ENCODE measurements around the gene ISYNA1.
A peak's percentile ranks its signal among the peaks of the same experiment; 100 is the strongest.

The ISYNA1 gene

DNA sequence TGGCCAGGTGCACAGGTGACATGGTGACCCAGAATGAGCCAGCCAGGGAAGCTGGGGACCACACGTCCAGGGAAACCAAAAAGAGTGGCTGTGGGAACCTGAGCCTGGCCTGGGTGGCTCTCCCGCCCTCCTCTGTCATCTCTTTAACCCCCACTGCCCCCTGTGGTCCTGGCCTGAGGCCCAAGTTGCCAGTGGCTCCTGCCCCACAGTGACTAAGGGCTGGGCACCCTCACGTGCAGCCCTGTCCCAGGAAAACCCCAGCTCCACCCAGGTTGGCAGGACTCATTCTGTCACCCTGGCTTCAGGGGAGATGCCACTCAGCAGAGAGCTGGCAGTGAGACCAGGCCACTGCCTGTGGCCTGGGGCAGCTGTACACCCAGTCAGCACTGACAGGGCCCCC, 30.6 kb upstream of the ISYNA1 start:
- no peak for DNase-seq (ENCODE audit: low read depth in 1 of 2, low spot score in 1 of 2)

DNA sequence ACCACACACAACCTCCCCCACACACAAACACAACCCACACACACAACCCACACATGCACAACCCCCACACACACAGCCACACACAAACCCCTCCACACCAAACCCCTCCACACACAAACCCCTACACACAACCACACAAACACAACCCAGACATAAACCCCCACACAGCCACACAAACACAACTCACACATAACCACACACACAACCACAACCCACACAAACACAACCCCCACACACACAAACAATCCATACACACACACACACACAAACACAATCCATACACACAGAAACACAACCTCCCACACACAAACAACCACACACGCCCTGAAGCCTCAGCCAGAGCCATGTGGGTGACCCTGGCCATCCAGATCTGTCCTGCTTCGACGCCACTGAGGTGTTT, 30.0 kb upstream of the ISYNA1 start:
- no peak for DNase-seq (ENCODE audit: low read depth in 1 of 2, low spot score in 1 of 2)

DNA sequence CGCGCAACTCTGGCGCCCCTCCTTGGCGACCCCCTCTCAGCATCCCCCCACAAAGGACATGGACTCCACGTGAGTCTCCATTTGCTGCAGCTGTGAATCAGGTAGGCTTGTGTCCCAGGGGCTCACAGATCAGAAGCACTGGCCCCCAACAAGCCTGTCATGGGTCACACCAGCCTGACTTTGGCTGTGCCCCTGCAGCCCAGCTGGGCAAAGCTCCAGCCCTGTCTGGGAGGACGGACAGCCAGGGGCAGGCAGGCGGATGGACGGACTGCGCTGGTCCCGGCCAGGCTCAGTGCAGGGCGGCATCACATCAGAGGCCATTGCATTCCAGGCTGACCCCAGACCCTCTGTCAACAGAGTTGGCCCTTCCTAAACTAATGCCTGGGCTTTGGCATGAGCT, 28.4 kb upstream of the ISYNA1 start:
- no peak for DNase-seq (ENCODE audit: low read depth in 1 of 2, low spot score in 1 of 2)

DNA sequence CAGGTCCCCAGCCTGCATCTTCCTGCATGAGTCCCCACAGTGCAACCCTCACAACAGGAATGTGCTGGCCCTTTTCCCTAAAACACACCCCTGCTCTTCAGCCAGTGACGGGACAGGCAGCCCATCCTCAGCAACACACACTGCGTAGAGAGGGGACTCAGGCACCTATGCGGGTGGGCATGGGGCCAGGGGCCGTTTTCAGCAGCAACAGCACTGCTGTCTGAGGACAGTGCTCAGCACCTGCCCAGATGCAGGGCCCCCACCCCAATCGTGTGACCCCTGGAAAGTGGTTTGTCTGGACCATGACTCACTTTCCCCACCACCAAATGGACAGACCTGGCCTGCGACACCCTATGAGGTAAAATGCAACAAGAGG, 28.0 kb upstream of the ISYNA1 start:
- DNase-seq (ENCODE audit: low read depth in 1 of 2, low spot score in 1 of 2) = no peak

DNA sequence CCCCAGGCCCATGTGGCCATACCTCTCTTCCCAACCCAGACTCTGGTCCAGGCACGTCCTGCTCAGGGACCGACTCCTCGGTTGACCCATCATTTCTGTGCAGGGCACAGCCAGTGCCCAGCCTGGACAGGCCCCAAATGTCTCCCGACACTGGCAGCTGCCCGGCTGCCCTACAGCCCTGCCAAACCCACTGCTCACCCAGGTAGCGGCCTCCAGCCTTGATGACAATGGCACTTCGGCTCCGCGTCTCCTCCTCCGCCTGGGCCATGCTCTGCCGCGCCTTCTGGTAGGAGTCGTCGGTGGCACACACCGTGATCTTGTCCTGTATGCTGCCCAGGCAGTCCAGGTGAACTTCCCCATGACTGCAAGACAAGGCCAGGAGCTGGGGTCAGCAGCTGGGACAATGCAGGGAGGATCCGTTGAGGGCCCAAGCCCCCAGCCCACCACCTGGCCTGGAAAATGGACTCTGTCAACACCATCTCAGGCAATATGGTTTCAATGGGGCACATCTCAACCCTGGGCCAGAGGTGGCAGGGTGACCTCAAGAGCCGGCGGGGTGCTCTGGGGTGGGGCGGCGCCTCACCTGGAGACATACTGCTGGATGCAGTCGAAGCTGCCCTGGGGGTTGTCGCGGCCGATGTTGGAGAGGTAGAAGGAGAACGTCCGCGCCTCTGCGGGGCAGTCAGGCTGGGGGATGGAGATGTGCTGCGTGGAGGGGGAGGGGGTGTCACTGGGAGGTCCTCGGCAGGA, 27.5 kb upstream of the ISYNA1 start:
- DNase-seq (ENCODE audit: low read depth in 1 of 2, low spot score in 1 of 2) = no peak

DNA sequence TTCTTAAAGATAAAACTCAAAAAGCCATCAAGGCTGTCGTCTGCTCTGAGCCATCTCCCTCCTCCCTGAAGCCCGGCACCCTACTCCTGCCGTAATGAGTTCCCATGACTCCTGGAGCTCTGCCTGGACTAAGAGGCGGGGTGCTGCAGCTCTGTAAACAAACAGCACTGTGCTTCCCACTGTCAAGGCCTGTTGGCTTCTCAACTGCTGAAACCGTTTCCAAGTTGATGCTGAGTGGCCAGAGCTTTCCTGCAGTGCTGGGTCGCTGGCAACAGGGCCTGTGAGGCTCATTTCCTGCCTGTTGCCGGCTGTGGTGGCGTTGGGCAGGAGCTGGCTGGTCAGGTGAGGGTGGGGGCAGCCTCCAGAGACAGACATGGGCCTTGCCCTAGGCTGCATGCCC, 26.7 kb upstream of the ISYNA1 start:
- DNase-seq (ENCODE audit: low read depth in 1 of 2, low spot score in 1 of 2) = no peak

DNA sequence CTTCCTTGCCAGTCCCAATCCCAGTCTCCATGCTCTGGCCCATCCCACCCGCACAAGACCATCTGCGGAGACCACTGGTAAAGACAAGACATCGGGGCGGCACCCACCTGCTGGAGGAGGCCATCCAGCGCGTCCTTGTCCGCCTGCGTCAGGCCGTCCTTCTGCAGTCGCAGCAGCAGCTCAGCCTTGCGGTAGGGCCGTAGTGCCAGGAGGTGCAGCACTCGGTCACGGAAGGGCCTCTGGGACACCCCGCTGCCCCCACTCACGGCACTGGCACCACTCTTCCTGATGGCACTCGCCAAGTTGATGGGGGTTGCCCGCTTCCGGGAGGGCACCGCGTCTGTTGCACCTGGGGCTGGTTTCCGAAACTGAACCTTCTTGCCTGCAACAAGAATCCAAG, 23.5 kb upstream of the ISYNA1 start:
- DNase-seq (ENCODE audit: low read depth in 1 of 2, low spot score in 1 of 2) = no peak

DNA sequence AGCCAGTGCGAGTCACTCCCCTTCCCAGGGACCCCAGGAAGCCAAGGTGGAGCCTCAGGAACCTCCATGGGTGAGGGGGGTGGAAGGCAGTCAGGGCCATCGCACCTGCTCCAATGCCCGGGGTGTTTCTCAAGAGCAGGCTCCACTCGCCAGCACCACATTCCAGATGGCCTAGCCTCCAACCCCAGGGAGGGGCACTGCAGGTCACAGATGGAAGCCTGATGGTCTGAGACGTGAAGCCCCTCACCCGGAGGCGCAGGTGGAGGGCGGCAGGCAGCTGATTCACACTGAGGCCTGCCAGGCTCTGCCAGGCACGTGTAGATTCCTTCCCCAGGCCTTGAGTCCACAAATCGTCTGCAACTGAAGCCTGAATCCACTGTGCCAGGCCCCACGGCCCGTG, 23.0 kb upstream of the ISYNA1 start:
- no peak for DNase-seq (ENCODE audit: low read depth in 1 of 2, low spot score in 1 of 2)

DNA sequence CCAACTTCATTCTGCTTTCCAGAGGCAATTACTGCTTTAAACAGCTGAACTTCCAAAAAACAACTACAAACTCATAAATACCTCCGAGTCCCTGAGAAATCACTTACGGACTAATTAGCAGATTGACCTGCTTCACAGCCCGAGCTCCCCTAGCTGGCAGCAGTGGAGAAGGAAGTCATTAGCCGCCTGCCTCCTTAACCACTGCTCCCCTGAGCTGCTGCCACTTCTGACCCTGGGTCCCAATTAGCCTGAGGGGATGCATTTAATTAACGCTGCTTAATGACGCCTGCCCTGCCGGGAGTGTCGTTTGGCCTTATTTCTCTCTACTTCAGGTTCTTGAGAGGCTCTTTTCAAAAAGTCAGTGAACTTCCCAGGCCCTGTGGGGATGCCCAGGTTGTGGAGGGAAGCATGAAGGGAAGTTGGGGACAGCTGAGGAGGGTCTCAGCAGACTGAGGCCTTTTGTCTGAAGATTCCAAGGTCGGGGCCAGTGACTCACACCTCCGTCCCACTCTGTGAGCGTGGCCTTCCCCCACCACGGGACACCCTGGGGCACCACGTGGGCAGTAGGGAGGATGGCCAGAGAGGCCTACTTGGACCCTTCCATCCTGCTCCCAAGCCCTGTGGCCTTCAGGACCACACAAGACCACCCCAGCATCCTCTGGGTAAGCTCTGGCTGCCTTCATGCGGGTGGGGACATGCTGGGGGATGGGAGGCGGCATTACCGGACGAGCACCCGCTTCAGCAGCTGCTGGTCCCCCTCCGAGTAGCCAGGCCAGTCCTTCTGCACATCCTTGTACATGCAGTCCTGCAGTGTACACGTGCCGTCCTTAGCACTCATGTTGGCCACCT, 19.8 kb upstream of the ISYNA1 start:
- DNase-seq (ENCODE audit: low read depth in 1 of 2, low spot score in 1 of 2) = no peak

DNA sequence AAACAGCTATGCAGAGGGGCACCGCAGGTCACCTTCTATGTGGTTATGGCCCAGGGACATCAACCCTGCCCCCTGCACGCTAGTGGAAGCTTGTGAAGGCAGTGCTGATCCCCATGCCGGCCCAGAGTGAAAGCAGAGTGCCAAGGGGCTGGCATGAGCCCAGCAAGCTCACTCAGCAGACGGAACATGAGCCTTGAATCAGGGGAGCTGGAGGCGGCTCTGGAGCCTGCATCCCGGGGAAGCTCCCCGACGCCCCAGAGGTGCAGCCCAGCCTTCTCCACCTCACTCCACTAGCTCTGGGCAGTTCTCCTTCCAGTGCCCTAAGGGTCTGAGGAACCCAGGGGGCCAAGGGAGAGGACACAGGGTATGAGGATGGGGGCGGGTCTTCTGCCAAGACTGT, 19.0 kb upstream of the ISYNA1 start:
- no peak for DNase-seq (ENCODE audit: low read depth in 1 of 2, low spot score in 1 of 2)

DNA sequence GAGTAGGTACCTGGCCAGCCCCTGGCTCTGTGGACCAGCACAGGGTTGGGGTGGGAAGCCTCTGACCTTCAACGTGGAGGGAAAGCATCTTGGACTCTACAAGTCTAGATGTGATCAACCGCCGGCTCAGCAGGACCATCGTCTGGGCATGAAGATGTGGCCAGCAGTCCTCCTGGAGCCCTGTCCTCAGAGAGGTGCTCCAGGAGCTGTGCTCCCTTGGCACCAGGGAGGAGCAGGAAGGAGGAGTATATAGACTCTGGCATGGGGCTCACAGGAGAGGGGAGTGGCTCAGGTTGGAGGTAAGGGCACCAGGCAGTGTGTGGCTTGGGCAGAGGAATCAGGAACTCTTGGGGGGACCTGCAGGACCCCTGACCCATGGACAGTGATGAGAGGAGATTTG, 18.3 kb upstream of the ISYNA1 start:
- no peak for DNase-seq (ENCODE audit: low read depth in 1 of 2, low spot score in 1 of 2)

DNA sequence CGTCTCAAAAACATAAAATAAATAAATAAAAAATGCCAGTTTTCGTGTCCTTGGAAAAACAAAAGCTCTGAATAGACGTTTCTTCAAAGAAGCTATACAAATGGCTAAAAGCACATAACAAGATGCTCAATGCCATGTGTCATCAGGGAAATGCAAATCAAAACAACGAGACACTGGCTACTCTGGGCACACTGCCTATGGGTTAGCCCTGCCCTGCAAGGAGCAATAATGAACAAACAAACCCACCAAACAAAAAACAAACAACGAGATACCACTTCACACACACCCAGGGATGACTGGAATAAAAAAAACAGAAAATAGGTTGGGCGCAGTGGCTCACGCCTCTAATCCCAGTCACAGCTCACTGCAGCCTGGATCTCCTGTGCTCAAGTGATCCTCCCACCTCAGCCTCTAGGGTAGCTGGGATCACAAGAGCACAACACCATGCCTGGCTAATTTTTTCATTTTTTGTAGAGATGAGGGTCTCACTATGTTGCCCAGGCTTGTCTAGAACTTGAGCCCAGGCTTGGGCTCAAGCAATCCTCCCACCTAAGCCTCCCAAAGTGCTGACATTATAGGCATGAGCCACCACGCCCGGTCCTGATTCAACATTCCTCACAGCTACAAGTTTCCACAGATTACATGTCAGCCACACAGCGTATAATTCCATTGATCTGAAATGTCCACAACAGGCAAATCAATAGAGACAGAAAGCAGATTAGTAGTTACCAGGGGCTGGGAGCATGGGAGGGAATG, 15.5 kb upstream of the ISYNA1 start:
- no peak for DNase-seq (ENCODE audit: low read depth in 1 of 2, low spot score in 1 of 2)

DNA sequence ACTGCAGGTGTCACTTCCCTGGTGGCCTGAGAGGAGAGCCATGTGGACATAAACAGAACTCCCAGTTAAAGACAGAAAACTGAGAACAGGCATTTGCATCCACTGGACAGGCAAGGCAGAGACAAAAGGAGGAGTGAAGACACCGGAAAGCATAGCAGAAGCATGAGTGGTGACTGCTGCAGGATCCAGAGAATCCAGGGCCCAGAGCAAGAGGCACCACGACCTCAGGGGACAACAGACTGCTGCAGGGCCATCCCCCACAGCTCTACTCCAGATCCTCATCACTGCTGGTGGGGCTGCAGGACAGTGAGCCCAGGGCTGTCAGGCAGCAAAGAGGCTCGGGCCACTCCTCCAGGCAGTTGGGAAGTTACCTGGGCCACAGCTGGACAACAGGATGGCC, 14.5 kb upstream of the ISYNA1 start:
- DNase-seq (ENCODE audit: low read depth in 1 of 2, low spot score in 1 of 2) = no peak

DNA sequence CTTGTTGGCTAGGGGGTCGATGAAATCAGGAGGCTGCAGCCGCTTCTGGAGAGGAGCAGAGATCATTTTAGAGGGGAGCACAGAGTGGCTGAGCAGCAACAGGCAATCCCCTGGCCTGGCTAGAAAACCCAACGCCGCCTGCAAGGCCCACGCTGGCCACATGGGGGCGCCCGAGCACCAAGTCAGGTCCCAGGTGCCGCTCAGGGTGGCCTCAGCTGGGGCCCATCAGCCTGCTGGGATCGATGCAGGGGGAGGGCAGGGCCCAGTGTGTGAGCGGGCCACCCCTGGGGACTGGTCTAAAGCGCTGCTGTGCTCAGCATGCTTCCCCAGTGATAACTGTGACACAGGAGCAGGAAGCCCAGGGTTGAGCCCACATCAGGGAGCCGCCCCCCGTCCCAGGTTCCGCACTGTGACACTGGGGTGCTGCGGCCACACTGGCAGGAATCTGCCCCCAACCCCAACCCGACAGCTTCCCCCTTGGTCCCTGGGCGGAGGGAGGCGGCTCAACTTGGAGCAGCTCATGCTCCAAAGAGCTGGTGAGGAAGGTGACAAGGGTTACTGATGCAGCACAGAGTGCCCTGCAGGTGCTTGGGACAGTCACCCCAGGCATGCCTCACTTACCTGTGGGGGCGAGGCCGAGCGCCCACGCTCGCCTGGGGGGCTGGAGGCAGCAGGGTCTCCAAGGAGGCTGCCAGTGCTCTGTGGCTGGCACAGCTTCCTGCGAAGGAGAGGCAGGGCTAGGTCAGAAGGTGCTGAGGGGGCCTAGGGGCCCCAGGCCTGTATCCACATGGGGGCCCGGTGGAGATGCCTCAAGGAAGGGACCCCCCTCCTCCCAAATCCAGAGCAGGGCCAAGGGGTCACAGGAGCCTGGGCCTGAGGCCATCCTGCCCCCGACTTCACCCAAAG, 13.3 kb upstream of the ISYNA1 start:
- peak; percentile 79 to 91 for DNase-seq (ENCODE audit: low read depth in 1 of 2, low spot score in 1 of 2)

DNA sequence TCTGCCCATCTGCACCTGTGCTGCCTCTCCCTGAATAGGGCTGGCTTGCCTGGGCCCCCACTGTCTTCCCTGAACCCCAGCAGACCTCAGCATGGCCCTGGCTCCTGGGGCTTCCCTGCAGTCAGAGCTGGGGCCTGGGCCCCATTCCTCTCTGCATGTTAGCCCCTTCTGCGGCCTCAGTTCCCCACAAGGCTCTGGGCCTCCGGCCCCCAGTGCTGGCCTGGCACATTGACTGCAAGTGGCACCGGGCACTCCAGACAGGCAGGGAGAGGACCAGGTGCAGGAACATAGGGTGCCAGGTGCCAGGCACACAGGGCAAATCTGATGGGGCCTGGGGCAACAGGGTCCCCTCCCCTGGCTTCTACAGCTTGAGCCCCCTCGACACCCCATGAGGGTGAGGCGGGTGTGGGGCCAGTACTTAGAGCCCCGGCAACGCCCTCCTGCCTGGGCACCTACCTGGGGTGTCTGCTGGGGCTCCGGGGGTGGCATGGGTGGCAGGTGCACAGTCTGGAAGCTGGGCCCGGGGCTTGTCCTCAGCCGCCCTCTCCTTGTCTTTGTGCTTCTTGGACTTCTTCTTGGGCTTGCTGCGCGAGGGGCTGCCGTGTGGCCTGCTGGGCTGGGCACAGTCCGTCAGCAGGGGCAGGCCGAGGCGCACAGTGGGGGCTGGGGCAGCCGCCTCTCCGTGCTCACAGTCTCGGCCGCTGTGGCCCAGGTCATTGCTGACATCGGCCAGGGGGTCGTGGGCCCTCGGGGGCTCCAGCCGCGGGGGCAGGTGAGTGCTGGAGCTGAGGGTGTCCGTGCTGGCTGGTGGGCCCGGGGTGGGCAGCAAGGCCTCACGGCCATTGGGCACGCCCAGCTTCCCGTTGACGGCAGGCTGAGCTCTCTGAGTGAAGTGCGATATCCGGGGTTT, 12.3 kb upstream of the ISYNA1 start:
- no peak for DNase-seq (ENCODE audit: low read depth in 1 of 2, low spot score in 1 of 2)

DNA sequence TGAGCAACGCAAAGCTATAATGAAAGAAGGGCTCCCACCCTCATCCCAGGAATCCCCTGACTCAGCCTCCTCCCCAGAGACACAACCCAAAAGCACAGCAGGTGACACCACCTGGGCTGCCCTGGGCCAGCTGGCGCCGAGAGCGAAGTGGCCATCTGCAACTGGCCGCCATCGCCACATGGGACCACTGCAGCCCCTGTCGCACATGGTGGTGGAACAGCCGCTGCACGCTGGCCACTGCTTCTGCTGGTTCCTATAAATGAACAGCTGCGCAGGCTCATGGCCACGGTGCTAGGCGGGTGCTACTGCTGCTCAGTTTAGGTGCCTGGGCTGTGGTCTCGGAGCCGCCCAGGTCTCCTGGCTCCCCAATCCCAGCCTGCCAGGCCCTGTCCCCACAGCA, 11.6 kb upstream of the ISYNA1 start:
- no peak for DNase-seq (ENCODE audit: low read depth in 1 of 2, low spot score in 1 of 2)

DNA sequence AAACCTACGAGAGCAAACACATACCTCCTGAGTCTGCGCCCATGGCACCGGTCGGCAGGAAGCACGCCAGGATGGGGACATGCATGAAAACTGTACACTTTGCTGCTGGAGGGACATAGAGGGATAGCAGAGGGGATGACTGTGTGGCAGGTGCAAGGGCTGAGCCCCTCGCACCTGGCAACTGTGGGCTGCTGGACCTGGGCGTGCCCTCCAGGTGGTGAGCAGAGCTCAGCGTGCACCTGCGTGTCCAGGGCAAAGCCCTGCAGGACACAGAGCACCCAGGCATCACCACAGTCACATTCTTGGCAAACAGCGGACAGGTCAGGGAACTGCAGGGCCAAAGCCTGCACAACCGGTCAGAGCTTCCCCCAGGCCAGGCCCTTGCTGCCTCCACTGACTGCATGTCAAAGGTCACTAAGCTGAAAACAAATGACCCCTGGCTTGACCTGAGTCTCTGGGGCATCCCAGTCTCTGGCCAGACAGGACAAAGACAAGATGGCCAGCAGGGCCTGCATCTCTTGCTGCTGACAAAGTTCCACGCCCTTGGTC, 9.0 kb upstream of the ISYNA1 start:
- DNase-seq (ENCODE audit: low read depth in 1 of 2, low spot score in 1 of 2) = no peak

DNA sequence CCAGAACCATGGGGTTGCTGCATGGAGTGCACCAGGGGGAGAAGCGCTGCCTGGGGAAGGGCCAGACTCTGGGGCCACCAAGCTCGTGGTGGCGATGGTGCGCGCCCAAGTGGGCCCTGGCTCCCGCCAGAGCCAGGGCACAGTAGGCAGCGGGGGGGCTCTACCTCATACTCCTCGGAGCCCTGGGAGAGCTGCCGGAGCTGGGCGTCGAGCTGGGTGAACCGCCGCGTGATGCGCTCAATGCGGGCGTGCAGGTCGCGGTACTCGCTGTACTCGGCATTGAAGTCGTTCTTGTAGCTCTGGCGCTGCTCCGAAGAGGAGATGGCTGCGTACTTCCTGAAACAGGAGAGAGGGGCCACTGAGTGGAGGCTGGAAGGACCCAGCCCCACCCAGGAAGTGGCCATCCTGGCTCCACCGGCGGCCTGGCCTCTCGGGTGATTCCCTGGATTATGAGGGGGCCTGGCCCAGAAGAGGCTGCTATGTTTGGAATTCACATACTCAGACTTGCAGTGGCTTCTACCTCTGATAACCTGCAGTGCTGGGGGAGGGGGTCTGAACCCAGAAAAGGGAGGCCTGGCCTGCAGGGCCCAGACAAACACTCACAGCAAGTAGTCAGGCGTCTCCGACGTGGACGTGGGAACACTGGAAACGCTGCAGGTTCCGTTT, 8.3 kb upstream of the ISYNA1 start:
- DNase-seq (ENCODE audit: low read depth in 1 of 2, low spot score in 1 of 2) = no peak

Data from activated T-helper 1 cell treated with anti-CD3 and anti-CD28 coated beads, Interleukin-2, amount 50 U/mL, for 16 hours (primary cell).